H1 (cell line): ENCODE measurements around the gene NXPH4. TPM values are rescaled to one million over a fixed set of nuclear protein-coding genes. Genes with fewer than 3 reads are reported as not detected.

Experiments used
- CTCF ChIA-PET: fragments of 300-600 bp; sonication (Branson Sonifier 250); formaldehyde crosslinking; loops from one replicate; lab custom pipeline; 2021; ENCODE audit not compliant: partially characterized antibody; lab: Charles Lee
- POLR2A ChIA-PET: fragments of 300-600 bp; sonication (Branson Sonifier 250); formaldehyde crosslinking; loops from one replicate; lab custom pipeline; 2021; ENCODE audit warnings: inconsistent platforms; ENCODE audit not compliant: partially characterized antibody; lab: Charles Lee
- DNase-seq, 2 experiments: peaks; one replicate each; pipeline versions ENCODE4 v3.0.0 to v3.0.0-alpha.2; 2010 to 2022; ENCODE audit warnings: low spot score in 2 of 2, low read depth in 1 of 2, mixed read lengths in 1 of 2
- FAIRE-seq: peaks from 2 replicates; lab custom pipeline; 2011; peaks lifted over from hg19 to GRCh38; lab: Jason Lieb, UNC
- H2AFZ ChIP-seq: 2 replicates; pipeline ENCODE4 v1.8.1; 2012; ENCODE audit warnings: low read length, inconsistent platforms
- H2AK5ac ChIP-seq: 2 replicates; pipeline ENCODE4 v1.6.1; 2013; ENCODE audit warnings: low read depth, low read length
- H2BK120ac ChIP-seq: replicated peaks from 2 replicates; pipeline ENCODE3; 2013; ENCODE audit warnings: low read depth, low read length, inconsistent platforms
- H2BK12ac ChIP-seq: 2 replicates; pipeline ENCODE4 v1.6.1; 2013; ENCODE audit warnings: low read depth, low read length
- H2BK15ac ChIP-seq: 2 replicates; pipeline ENCODE4 v1.6.1; 2013; ENCODE audit warnings: low read length
- H2BK20ac ChIP-seq: 2 replicates; pipeline ENCODE4 v1.6.1; 2013; ENCODE audit warnings: low read length
- H2BK5ac ChIP-seq: 2 replicates; pipeline ENCODE4 v1.6.1; 2013; ENCODE audit warnings: low read depth, low read length
- H3K14ac ChIP-seq: 2 replicates; pipeline ENCODE4 v1.6.1; 2013; ENCODE audit warnings: inconsistent platforms; ENCODE audit not compliant: insufficient read length
- H3K18ac ChIP-seq: 2 replicates; pipeline ENCODE4 v1.6.1; 2013; ENCODE audit warnings: low read length; ENCODE audit errors: extremely low read depth
- H3K23ac ChIP-seq: 2 replicates; pipeline ENCODE4 v1.6.1; 2013; ENCODE audit warnings: inconsistent platforms; ENCODE audit not compliant: insufficient read length
- H3K23me2 ChIP-seq: 2 replicates; pipeline ENCODE4 v1.6.1; 2013; ENCODE audit warnings: low read depth, low read length
- H3K27ac ChIP-seq: 2 replicates; pipeline ENCODE4 v1.6.1; 2011; ENCODE audit warnings: low read depth, low read length, inconsistent platforms
- H3K27me3 ChIP-seq, 4 experiments: replicated peaks in 1 of 4; 1 replicate in 1 of 4; 2 replicates in 3 of 4; pipeline versions ENCODE4 v1.6.1 to v1.8.1; 2011 to 2013; ENCODE audit warnings: low read length in 3 of 4, mild to moderate bottlenecking in 3 of 4, inconsistent platforms in 2 of 4, mixed read lengths in 2 of 4, moderate library complexity in 1 of 4; ENCODE audit not compliant: control insufficient read depth in 3 of 4, insufficient read depth in 3 of 4; ENCODE audit errors: extremely low read depth in 1 of 4
- H3K36me3 ChIP-seq, 4 experiments: 2 replicates each; pipeline versions ENCODE4 v1.6.1 to v1.8.1; 2011 to 2013; ENCODE audit warnings: mild to moderate bottlenecking in 4 of 4, low read length in 3 of 4, moderate library complexity in 2 of 4, control low read depth in 1 of 4, inconsistent platforms in 1 of 4; ENCODE audit not compliant: insufficient read depth in 4 of 4, control insufficient read depth in 2 of 4
- H3K4ac ChIP-seq: replicated peaks from 2 replicates; pipeline ENCODE3; 2013; ENCODE audit warnings: low read length, low read depth, mixed read lengths, inconsistent platforms; ENCODE audit not compliant: insufficient read length
- H3K4me1 ChIP-seq, 4 experiments: replicated peaks in 1 of 4; 1 replicate in 1 of 4; 2 replicates in 3 of 4; pipeline versions ENCODE4 v1.6.1 to v1.8.1; 2011 to 2013; ENCODE audit warnings: low read length in 3 of 4, inconsistent platforms in 2 of 4, mixed read lengths in 1 of 4; ENCODE audit not compliant: insufficient read depth in 4 of 4, control insufficient read depth in 3 of 4
- H3K4me2 ChIP-seq, 2 experiments: 2 replicates each; pipeline versions ENCODE4 v1.6.1 to v1.8.1; 2011 to 2013; ENCODE audit warnings: low read depth in 2 of 2, low read length in 2 of 2, control low read depth in 1 of 2, inconsistent platforms in 1 of 2, mild to moderate bottlenecking in 1 of 2; ENCODE audit not compliant: insufficient read depth in 1 of 2
- H3K4me3 ChIP-seq, 4 experiments: fragments of 200-600, 300-600 bp in 1 of 4; sonication (generic), shearing (Covaris generic), sonication (Bioruptor Twin) in 1 of 4; 2 replicates each; pipeline versions ENCODE4 v1.5.1 to v1.8.1; 2011 to 2016; ENCODE audit warnings: low read length in 4 of 4, low read depth in 3 of 4, control low read depth in 2 of 4, inconsistent platforms in 2 of 4, mild to moderate bottlenecking in 2 of 4, mixed read lengths in 1 of 4, moderate library complexity in 1 of 4; ENCODE audit not compliant: insufficient read depth in 2 of 4; ENCODE audit errors: extremely low read depth in 1 of 4
- H3K56ac ChIP-seq: replicated peaks from 2 replicates; pipeline ENCODE3; 2013; ENCODE audit warnings: low read depth, mild to moderate bottlenecking, mixed read lengths, low read length, inconsistent platforms; ENCODE audit not compliant: insufficient read length
- H3K79me1 ChIP-seq: 2 replicates; pipeline ENCODE4 v1.6.1; 2013; ENCODE audit warnings: low read depth, low read length, control low read depth
- H3K79me2 ChIP-seq, 2 experiments: 2 replicates each; pipeline versions ENCODE4 v1.6.1 to v1.8.1; 2012 to 2013; ENCODE audit warnings: low read length in 2 of 2, mild to moderate bottlenecking in 2 of 2, inconsistent platforms in 1 of 2; ENCODE audit not compliant: insufficient read depth in 2 of 2, control insufficient read depth in 1 of 2
- H3K9ac ChIP-seq, 4 experiments: replicated peaks in 1 of 4; 1 replicate in 1 of 4; 2 replicates in 3 of 4; pipeline versions ENCODE4 v1.6.1 to v1.8.1; 2011 to 2013; ENCODE audit warnings: low read depth in 3 of 4, low read length in 3 of 4, control low read depth in 2 of 4, mild to moderate bottlenecking in 2 of 4, moderate library complexity in 2 of 4, inconsistent platforms in 1 of 4; ENCODE audit errors: extremely low read depth in 1 of 4
- H3K9me3 ChIP-seq, 2 experiments: 2 replicates each; pipeline versions ENCODE4 v1.6.1 to v1.8.1; 2012 to 2013; ENCODE audit warnings: mild to moderate bottlenecking in 2 of 2, moderate library complexity in 2 of 2, control low read depth in 1 of 2, inconsistent platforms in 1 of 2, low read depth in 1 of 2, low read length in 1 of 2, mixed read lengths in 1 of 2; ENCODE audit not compliant: insufficient read depth in 2 of 2
- H4K20me1 ChIP-seq, 2 experiments: replicated peaks in 1 of 2; 2 replicates each; pipeline versions ENCODE3 to v1.8.1; 2011 to 2013; ENCODE audit warnings: inconsistent platforms in 2 of 2, low read length in 2 of 2, mild to moderate bottlenecking in 1 of 2; ENCODE audit not compliant: insufficient read depth in 2 of 2, control insufficient read depth in 1 of 2
- H4K5ac ChIP-seq: 2 replicates; pipeline ENCODE4 v1.6.1; 2013; ENCODE audit warnings: low read length, low read depth, mixed read lengths, inconsistent platforms; ENCODE audit not compliant: insufficient read length
- H4K8ac ChIP-seq: 2 replicates; pipeline ENCODE4 v1.8.0; 2013; ENCODE audit warnings: mild to moderate bottlenecking, moderate library complexity, low read length, inconsistent platforms; ENCODE audit not compliant: insufficient read depth; ENCODE audit errors: extremely low read depth
- H4K91ac ChIP-seq: replicated peaks from 2 replicates; pipeline ENCODE3; 2013; ENCODE audit warnings: low read length, mixed read lengths, inconsistent platforms; ENCODE audit not compliant: insufficient read length
- CTCF ChIP-seq, 3 experiments: IDR thresholded peaks; 1 replicate in 2 of 3; 2 replicates in 1 of 3; pipeline versions ENCODE4 v1.5.1 to v1.6.1; 2011; ENCODE audit warnings: low read length in 3 of 3, mild to moderate bottlenecking in 3 of 3, inconsistent platforms in 2 of 3, low read depth in 1 of 3, moderate library complexity in 1 of 3; ENCODE audit not compliant: insufficient read depth in 1 of 3; ENCODE audit errors: control extremely low read depth in 1 of 3
- EP300 ChIP-seq, 2 experiments: IDR thresholded peaks; 1 replicate in 1 of 2; 2 replicates in 1 of 2; pipeline ENCODE4 v1.6.1; 2011 to 2012; ENCODE audit warnings: low read depth in 2 of 2, low read length in 2 of 2, mild to moderate bottlenecking in 2 of 2, borderline replicate concordance in 1 of 2, inconsistent platforms in 1 of 2, moderate library complexity in 1 of 2
- KDM1A ChIP-seq: fragments of 200-600, 300-600 bp; sonication (generic); IDR thresholded peaks from 2 replicates; pipeline ENCODE4 v1.7.1; 2016; ENCODE audit warnings: mild to moderate bottlenecking, low read length, borderline replicate concordance
- RXRA ChIP-seq: IDR thresholded peaks from 2 replicates; pipeline ENCODE4 v1.6.1; 2011; ENCODE audit warnings: low read depth, mild to moderate bottlenecking, low read length, moderate library complexity; ENCODE audit not compliant: insufficient read depth
- SAP30 ChIP-seq: fragments of 300-600 bp; sonication (generic); IDR thresholded peaks from 2 replicates; pipeline ENCODE4 v1.7.1; 2012; ENCODE audit warnings: low read length, moderate library complexity, mild to moderate bottlenecking, inconsistent platforms; ENCODE audit not compliant: insufficient read depth, insufficient replicate concordance
- polyA plus RNA-seq, 7 experiments: library from polyadenylated mRNA; depleted of rRNA in 3 of 7; stranded (reverse) in 5 of 7; unstranded in 2 of 7; fragments of >200 nt in 5 of 7; fragments of 200-250 nt in 2 of 7; gene quantifications; 1 replicate in 5 of 7; 2 replicates in 1 of 7; 4 replicates in 1 of 7; pipeline versions ENCODE4 v1.2.1 to v1.2.3, GENCODE V29; 2011 to 2013; ENCODE audit warnings: missing spikeins in 2 of 7, mixed read lengths in 2 of 7
- total RNA-seq: library from RNA; stranded (reverse); fragmentation: NEBNext Ultra II Directional; extraction: Animal tissue kit (Norgen Biotek cat#: 25700); gene quantifications from 2 replicates; pipeline ENCODE4 v1.2.1, GENCODE V29; 2021
- TF ChIP-seq, protein P1 (sequence below): IDR thresholded peaks from 2 replicates; pipeline ENCODE4 v1.6.1; 2012; ENCODE audit warnings: low read length, inconsistent platforms
- TF ChIP-seq, protein P2 (sequence below): IDR thresholded peaks from 2 replicates; pipeline ENCODE4 v1.6.1; 2011; ENCODE audit warnings: low read depth, mild to moderate bottlenecking, low read length; ENCODE audit not compliant: insufficient read depth

Gene NXPH4
- total and polyA plus RNA-seq, 2 of the 8 experiments (the other 6 are each of a cell fraction or from before 2014, with no cell fraction given): 0.92 to 1.7 TPM

DNA sequence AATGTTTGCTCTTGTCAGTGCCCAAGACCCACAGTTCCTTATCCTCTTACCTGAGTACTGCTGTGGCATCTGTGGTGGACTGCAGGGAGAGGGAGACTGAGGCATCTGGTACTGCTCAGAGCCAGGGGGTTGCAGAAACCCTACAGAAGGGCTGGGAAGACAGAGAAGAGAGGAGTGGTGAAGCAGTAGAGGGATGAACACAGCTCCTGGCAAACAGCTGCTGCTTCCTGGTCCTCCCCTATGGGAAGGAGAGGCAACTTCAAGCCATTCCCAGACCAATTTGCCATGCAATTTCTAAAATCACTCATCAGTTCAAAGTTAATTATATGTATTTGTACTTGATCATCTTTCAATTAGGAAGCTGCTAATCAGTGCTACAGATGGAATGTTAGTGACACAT lies 50.1 kb downstream of the NXPH4 start:
- Histone ChIP-seq H3K36me3 (peaks cover 0 to 16% (median 10%) of the 10 kb centered on the region in 4 experiments; a peak in 7 of 8 replicates), H2BK15ac (no peak overlapping the region), H3K23ac (no peak overlapping the region), H3K4me2 (no peak overlapping the region), H3K56ac (no peak overlapping the region)
- TF ChIP-seq RXRA (no peak), CTCF (IDR thresholded peaks at IDR 0.05; ENCODE audit: control extremely low read depth in 1 of 3, insufficient read depth in 1 of 3, low read depth in 1 of 3, low read length in 3 of 3) (no peak), SAP30 (no peak), EP300 (IDR thresholded peaks at IDR 0.05; ENCODE audit: borderline replicate concordance in 1 of 2, low read depth in 2 of 2, low read length in 2 of 2) (no peak), KDM1A (no peak)
- TF ChIP-seq, protein P1, sequence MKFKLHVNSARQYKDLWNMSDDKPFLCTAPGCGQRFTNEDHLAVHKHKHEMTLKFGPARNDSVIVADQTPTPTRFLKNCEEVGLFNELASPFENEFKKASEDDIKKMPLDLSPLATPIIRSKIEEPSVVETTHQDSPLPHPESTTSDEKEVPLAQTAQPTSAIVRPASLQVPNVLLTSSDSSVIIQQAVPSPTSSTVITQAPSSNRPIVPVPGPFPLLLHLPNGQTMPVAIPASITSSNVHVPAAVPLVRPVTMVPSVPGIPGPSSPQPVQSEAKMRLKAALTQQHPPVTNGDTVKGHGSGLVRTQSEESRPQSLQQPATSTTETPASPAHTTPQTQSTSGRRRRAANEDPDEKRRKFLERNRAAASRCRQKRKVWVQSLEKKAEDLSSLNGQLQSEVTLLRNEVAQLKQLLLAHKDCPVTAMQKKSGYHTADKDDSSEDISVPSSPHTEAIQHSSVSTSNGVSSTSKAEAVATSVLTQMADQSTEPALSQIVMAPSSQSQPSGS: no peak
- TF ChIP-seq, protein P2, sequence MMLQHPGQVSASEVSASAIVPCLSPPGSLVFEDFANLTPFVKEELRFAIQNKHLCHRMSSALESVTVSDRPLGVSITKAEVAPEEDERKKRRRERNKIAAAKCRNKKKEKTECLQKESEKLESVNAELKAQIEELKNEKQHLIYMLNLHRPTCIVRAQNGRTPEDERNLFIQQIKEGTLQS: no peak
- TF ChIP-seq, all 59 proteins: peak for 0
- Histone ChIP-seq H2AFZ (no peak overlapping the region), H2BK20ac (no peak overlapping the region), H4K5ac (no peak overlapping the region), H2BK120ac (no peak overlapping the region), H3K4ac (no peak overlapping the region), H2AK5ac (no peak overlapping the region), H3K79me2 (no peaks in the 10 kb centered on the region), H3K27ac (no peak overlapping the region), H4K8ac (no peak overlapping the region), H3K4me1 (peaks cover 0 to 1% (median under 1%) of the 10 kb centered on the region in 4 experiments; a peak in 3 of 7 replicates), H3K23me2 (no peaks in the 10 kb centered on the region), H2BK5ac (no peak overlapping the region), H3K18ac (no peak overlapping the region), H3K9ac (no peak overlapping the region), H3K9me3 (no peaks in the 10 kb centered on the region), H3K14ac (no peak overlapping the region), H3K4me3 (no peak overlapping the region), H3K27me3 (no peaks in the 10 kb centered on the region), H3K79me1 (no peaks in the 10 kb centered on the region; the same call in 1 of the 2 replicates), H2BK12ac (no peak overlapping the region), H4K91ac (no peak overlapping the region), H4K20me1 (peaks cover 0 to 2% of the 10 kb centered on the region in 2 experiments)
- no peak for FAIRE-seq
- CTCF ChIA-PET: interaction anchor here (1.6 to 7.9 kb wide), 7 partner anchors 11 to 195 kb away, joined by 3 to 74 read pairs (median 14); partner anchors contain the start of gene STAC3
- DNase-seq: no peak
- POLR2A ChIA-PET: interaction anchor here (0.6 to 1.1 kb wide), 2 partner anchors 29 to 337 kb away, joined by 3 to 4 read pairs; no protein-coding TSS in a partner anchor
